Transverse colon (tissue), 4 donors: ENCODE data around the gene PLXNB2. TPM values are rescaled to one million over a fixed set of nuclear protein-coding genes. Genes with fewer than 3 reads are reported as not detected.

ENCODE experiments used
- DNase-seq: peaks from one replicate; pipeline ENCODE4 v3.0.0-alpha.2; 2019
- H3K27ac ChIP-seq, 4 donors: fragments of 200-600 bp; sonication (generic); 2 replicates each; pipeline ENCODE4 v1.5.1; 2016 to 2018; ENCODE audit warnings: inconsistent platforms in 4 of 4
- H3K27me3 ChIP-seq: fragments of 200-600 bp; sonication (generic); 2 replicates; pipeline ENCODE4 v1.5.1; 2017; ENCODE audit warnings: inconsistent platforms
- H3K36me3 ChIP-seq, 4 donors: fragments of 200-600 bp; sonication (generic); 2 replicates each; pipeline ENCODE4 v1.5.1; 2017 to 2019; ENCODE audit warnings: inconsistent platforms in 4 of 4
- H3K4me1 ChIP-seq, 4 donors: fragments of 200-600 bp; sonication (generic); 2 replicates each; pipeline ENCODE4 v1.5.1; 2017 to 2020; ENCODE audit warnings: inconsistent platforms in 4 of 4
- H3K4me3 ChIP-seq, 4 donors: fragments of 200-600 bp; sonication (generic); 1 replicate in 1 of 4; 2 replicates in 3 of 4; pipeline versions ENCODE4 v1.5.1 to v1.6.1; 2017 to 2019; ENCODE audit warnings: inconsistent platforms in 4 of 4
- H3K9me3 ChIP-seq, 2 donors: fragments of 200-600 bp; sonication (generic); 2 replicates each; pipeline ENCODE4 v1.5.1; 2017 to 2019; ENCODE audit warnings: inconsistent platforms in 2 of 2
- EP300 ChIP-seq: sonication (generic); formaldehyde crosslinking; IDR thresholded peaks from one replicate; pipeline ENCODE4 v1.6.1; 2017; ENCODE audit warnings: antibody characterized with exemption, low read depth
- POLR2A ChIP-seq: fragments of 450-650 bp; IDR thresholded peaks from one replicate; pipeline ENCODE4 v1.6.1; 2016; ENCODE audit warnings: antibody characterized with exemption, mild to moderate bottlenecking, moderate library complexity
- POLR2AphosphoS5 ChIP-seq, 3 donors: sonication (generic); formaldehyde crosslinking; IDR thresholded peaks; one replicate each; pipeline ENCODE4 v1.6.1; 2016; ENCODE audit warnings: antibody characterized with exemption in 3 of 3
- WGBS, 2 donors: methylation state at CpG; one replicate each; pipeline ENCODE4 v1.1.5; 2018; ENCODE audit warnings: low coverage in 1 of 2; 5-methylcytosine and 5-hydroxymethylcytosine counted together
- in situ Hi-C, 4 donors: fragments of 200-750 bp; cut with MboI; loops; one replicate each; pipeline versions ENCODE4 v1.15.0 to v1.15.1; 2017; ENCODE audit warnings: low sequenced_read_pairs in 3 of 4, low pct_ligation_motif_present in 1 of 4, low pct_unique_long_range_greater_than_20kb in 1 of 4
- intact Hi-C: fragments of 100-400 bp; cut with DNase I; formaldehyde crosslinking; loops from one replicate; pipeline ENCODE4 v1.15.1; 2023; ENCODE audit warnings: low total_unique reads
- total RNA-seq, 4 donors: library from RNA; depleted of rRNA; stranded (reverse); fragments of >200 nt; gene quantifications; one replicate each; pipeline ENCODE4 v1.1.0, GENCODE V29; 2016
- TF ChIP-seq, protein P1 (sequence below), 5 experiments: fragments of 200-600 bp in 3 of 5; fragments of 450-650 bp in 2 of 5; sonication (generic) in 3 of 5; IDR thresholded peaks; 1 replicate in 2 of 5; 2 replicates in 3 of 5; pipeline ENCODE4 v1.5.1; 2016 to 2017; ENCODE audit warnings: antibody characterized with exemption in 5 of 5, inconsistent platforms in 3 of 5, mild to moderate bottlenecking in 2 of 5, moderate library complexity in 1 of 5

The PLXNB2 gene
- total RNA-seq, 4 donors from 2014 or later = 305 to 880 (median 460) TPM

- Histone ChIP-seq H3K36me3 (peaks cover 0 to 1% (median 0%) of the 10 kb centered on the region in 4 donors), H3K9me3 (no peaks in the 10 kb centered on the region), H3K27me3 (peaks cover 51% of the 10 kb centered on the region), H3K4me3 (peak within 1 kb of the TSS in 3 of 4 donors; percentile 33 to 59 (median 47)), H3K27ac (peak within 1 kb of the TSS; percentile 26 to 55 (median 40)), H3K4me1 (peaks cover 23 to 54% (median 49%) of the 10 kb centered on the region in 4 donors)
- 0% methylated on average over 54 of the region's 92 CpGs; no CpG with 5 or more reads in 1 of the 2 donors for WGBS, 2 donors
- no peak for TF ChIP-seq POLR2AphosphoS5 (IDR thresholded peaks at IDR 0.05)
- TF ChIP-seq, protein P1, sequence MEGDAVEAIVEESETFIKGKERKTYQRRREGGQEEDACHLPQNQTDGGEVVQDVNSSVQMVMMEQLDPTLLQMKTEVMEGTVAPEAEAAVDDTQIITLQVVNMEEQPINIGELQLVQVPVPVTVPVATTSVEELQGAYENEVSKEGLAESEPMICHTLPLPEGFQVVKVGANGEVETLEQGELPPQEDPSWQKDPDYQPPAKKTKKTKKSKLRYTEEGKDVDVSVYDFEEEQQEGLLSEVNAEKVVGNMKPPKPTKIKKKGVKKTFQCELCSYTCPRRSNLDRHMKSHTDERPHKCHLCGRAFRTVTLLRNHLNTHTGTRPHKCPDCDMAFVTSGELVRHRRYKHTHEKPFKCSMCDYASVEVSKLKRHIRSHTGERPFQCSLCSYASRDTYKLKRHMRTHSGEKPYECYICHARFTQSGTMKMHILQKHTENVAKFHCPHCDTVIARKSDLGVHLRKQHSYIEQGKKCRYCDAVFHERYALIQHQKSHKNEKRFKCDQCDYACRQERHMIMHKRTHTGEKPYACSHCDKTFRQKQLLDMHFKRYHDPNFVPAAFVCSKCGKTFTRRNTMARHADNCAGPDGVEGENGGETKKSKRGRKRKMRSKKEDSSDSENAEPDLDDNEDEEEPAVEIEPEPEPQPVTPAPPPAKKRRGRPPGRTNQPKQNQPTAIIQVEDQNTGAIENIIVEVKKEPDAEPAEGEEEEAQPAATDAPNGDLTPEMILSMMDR (IDR thresholded peaks at IDR 0.05) = no peak
- no peak for TF ChIP-seq EP300
- TF ChIP-seq POLR2A = no peak
- DNase-seq = peak; percentile 58
- intact Hi-C loops (no loop called here), in situ Hi-C loops (loop anchor here in 2 of 4 donors (10.0 kb wide), 2 partner anchors 65 to 225 kb away; no protein-coding TSS in a partner anchor)
These were observed 37.3 kb downstream of the PLXNB2 start, which contains the start of gene MAPK11 for GRCh38 chr22:50269970-50270665. MAPK11 (minus strand) TSS chr22:50270380; CDS start chr22:50270292, 88 bp downstream.

GRCh38 chr22:50269573-50269969 is 37.9 kb downstream of the PLXNB2 start:
- peak overlapping the region in 3 of 4 donors; percentile 33 to 59 (median 47) for H3K4me3 ChIP-seq
- peak overlapping the region in 2 of 4 donors; percentile 37 to 43 for H3K27ac ChIP-seq
- H3K27me3 ChIP-seq = peaks cover 51% of the 10 kb centered on the region
- WGBS, 2 donors = 15% methylated on average over 10 of the region's 18 CpGs; no CpG with 5 or more reads in 1 of the 2 donors
- H3K36me3 ChIP-seq = no peaks in the 10 kb centered on the region
- in situ Hi-C loops = loop anchor here in 1 of 4 donors (10.0 kb wide), 1 partner anchor 225 kb away; no protein-coding TSS in a partner anchor
- intact Hi-C loops = no loop called here
- DNase-seq = no peak
- TF ChIP-seq POLR2AphosphoS5 (IDR thresholded peaks at IDR 0.05) = no peak
- TF ChIP-seq POLR2A = no peak
- no peak for TF ChIP-seq EP300
- TF ChIP-seq, protein P1 (IDR thresholded peaks at IDR 0.05) = no peak
- no peaks in the 10 kb centered on the region for H3K9me3 ChIP-seq
- H3K4me1 ChIP-seq = peaks cover 23 to 54% (median 49%) of the 10 kb centered on the region in 4 donors

DNA sequence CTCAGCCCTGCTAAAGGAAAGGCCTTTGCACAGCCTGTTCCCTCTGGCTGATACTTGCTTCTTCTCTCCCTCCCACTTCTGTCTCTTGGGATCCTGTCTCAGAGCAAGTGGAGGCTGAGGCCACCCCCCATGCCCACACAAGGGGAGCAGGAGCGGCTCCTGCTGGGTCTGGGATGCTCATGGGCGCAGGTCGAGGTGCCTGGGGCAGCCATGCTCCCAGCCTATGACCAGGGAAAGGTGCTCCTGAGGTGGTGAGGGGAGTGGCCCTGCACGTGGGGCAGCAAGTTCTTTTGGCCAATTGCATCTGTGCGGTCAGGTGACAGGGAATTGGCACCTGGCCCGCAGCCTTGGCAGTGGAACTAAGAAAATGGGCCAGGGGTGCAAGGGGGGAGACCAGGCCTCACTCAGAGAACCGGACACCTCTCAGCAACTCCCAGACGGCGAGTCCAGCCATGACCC is 38.8 kb downstream of the PLXNB2 start:
- TF ChIP-seq POLR2AphosphoS5 (IDR thresholded peaks at IDR 0.05) (no peak), EP300 (no peak), POLR2A (no peak)
- TF ChIP-seq, protein P1 (IDR thresholded peaks at IDR 0.05) = no peak
- Histone ChIP-seq H3K36me3 (no peaks in the 10 kb centered on the region), H3K27ac (no peak overlapping the region), H3K9me3 (no peaks in the 10 kb centered on the region), H3K27me3 (peaks cover 57% of the 10 kb centered on the region), H3K4me1 (peaks cover 23 to 54% (median 49%) of the 10 kb centered on the region in 4 donors), H3K4me3 (no peak overlapping the region)
- WGBS, 2 donors = 40% methylated on average over 9 of the region's 9 CpGs; no CpG with 5 or more reads in 1 of the 2 donors
- in situ Hi-C loops (loop anchor here in 1 of 4 donors (10.0 kb wide), 1 partner anchor 226 kb away; no protein-coding TSS in a partner anchor), intact Hi-C loops (no loop called here)
- DNase-seq = peak; percentile 35
